Fibroblast of pulmonary artery (primary cell): ENCODE measurements around the gene ARPC2.
A peak's percentile ranks its signal among the peaks of the same experiment; 100 is the strongest.

ENCODE experiments used
- DNase-seq: peaks from one replicate; pipeline ENCODE4 v3.0.0-alpha.2; 2010; ENCODE audit warnings: low read depth
- H3K4me3 ChIP-seq: replicated peaks from 2 replicates; pipeline ENCODE4 v1.5.1; 2011; ENCODE audit warnings: low read depth, mild to moderate bottlenecking, control low read depth, low read length, moderate library complexity
- TF ChIP-seq, protein P1 (sequence below): IDR thresholded peaks from 2 replicates; pipeline ENCODE4 v1.5.1; 2011; ENCODE audit warnings: mild to moderate bottlenecking, control low read depth, low read length, inconsistent platforms; ENCODE audit errors: missing control alignments

Gene ARPC2

GRCh38 chr2:218192902-218193430 lies 24.0 kb upstream of the ARPC2 start:
- H3K4me3 ChIP-seq: no peak overlapping the region
- TF ChIP-seq, protein P1, sequence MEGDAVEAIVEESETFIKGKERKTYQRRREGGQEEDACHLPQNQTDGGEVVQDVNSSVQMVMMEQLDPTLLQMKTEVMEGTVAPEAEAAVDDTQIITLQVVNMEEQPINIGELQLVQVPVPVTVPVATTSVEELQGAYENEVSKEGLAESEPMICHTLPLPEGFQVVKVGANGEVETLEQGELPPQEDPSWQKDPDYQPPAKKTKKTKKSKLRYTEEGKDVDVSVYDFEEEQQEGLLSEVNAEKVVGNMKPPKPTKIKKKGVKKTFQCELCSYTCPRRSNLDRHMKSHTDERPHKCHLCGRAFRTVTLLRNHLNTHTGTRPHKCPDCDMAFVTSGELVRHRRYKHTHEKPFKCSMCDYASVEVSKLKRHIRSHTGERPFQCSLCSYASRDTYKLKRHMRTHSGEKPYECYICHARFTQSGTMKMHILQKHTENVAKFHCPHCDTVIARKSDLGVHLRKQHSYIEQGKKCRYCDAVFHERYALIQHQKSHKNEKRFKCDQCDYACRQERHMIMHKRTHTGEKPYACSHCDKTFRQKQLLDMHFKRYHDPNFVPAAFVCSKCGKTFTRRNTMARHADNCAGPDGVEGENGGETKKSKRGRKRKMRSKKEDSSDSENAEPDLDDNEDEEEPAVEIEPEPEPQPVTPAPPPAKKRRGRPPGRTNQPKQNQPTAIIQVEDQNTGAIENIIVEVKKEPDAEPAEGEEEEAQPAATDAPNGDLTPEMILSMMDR: no peak
- no peak for DNase-seq

DNA sequence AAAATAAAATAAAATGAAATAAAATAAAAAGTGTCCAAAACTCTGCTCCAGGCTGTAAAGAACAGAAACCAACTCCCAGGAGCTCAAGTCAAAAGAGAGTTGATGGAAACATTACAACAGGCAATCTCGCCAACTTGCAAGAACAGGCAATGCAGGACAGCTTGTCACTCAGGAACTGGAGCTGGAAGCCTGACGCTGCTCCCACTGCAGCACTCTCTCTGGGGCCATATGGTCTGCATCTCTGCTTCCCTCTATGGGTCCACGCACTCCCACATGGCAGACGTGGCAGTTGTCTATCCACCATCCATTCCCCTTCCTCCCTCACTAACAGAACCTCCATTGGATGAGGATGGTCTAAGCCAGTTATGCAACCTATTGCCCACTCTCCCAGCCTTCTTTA lies 23.3 kb upstream of the ARPC2 start:
- TF ChIP-seq, protein P1: no peak
- DNase-seq: no peak
- H3K4me3 ChIP-seq: no peak overlapping the region

DNA sequence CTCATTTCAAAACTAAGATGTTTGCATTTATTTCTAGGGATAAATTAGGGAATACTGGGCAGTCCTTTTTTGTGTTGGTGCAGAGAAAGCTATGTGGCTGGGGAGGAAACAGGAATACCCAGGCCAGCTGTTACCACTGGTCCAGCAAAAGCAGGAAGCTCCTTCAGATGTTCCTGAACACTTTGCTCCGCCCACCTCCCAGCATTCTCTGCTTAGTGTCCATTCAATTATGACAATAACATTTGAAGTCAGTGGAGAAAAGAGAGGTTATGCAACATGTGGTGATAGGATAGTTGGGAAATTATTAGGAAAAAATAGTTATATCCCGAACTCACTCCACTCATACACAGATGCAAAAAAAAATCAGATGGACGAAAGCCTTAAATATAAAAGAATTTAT lies 22.1 kb upstream of the ARPC2 start:
- peak; percentile 56 for DNase-seq
- TF ChIP-seq, protein P1: no peak
- H3K4me3 ChIP-seq: no peak overlapping the region

- no peak overlapping the region for H3K4me3 ChIP-seq
- no peak for DNase-seq
- TF ChIP-seq, protein P1: no peak
These were observed 20.0 kb upstream of the ARPC2 start for GRCh38 chr2:218196974-218197373.

DNA sequence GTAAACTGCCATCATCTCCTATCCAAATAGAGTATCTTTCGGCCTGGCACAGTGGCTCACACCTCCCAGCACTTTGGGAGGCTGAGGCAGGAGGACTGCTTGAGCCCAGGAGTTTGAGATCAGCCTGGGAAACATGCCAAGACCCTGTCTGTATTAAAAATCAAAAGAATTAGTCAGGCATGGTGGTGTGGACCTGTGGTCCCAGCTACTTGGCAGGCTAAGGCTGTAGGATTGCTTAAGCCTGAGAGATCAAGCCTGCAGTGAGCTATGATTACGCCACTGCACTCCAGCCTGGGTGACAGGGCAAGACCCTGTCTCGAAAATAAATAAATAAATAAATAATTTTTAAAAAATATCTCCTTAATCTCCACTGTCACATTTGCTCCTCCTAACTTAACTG lies 14.7 kb upstream of the ARPC2 start:
- DNase-seq: peak; percentile 52
- H3K4me3 ChIP-seq: no peak overlapping the region
- TF ChIP-seq, protein P1: no peak

DNA sequence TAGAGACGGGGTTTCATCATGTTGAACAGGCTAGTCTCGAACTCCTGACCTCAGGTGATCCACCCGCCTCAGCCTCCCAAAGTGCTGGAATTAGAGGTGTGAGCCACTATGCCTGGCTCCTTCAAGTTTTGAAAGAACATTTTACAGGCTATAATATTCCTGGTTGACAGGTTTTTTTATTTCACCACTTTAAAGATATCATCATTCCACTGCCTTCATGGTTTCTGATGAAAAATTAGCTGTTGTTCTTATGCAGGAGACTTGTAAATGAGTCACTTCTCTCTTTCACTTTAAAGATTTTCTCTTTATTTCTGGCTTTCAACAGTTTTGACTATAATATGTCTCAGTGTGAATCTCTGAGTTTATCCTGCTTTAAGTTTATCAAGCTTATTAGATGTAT lies 7.9 kb upstream of the ARPC2 start:
- no peak for DNase-seq
- TF ChIP-seq, protein P1: no peak
- no peak overlapping the region for H3K4me3 ChIP-seq

DNA sequence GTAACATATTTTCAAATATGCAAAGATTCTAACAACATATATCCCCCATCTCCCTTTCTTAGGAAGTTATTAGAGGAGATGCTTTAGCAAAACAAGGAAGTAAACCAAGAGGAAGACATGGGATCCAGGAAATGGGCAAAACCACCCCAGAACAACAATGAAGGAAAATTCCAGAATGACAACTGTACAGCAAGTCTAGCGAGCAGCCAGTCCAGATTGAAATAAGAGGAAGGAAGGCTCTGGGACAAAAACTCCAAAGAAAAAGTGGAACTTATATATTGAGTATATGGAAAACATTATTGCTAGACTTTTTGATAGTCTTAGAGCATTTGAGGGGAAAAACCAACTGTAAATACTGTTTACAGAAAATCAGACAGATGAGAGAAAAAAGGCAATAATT lies 2.9 kb upstream of the ARPC2 start:
- TF ChIP-seq, protein P1: no peak
- DNase-seq: no peak
- no peak overlapping the region for H3K4me3 ChIP-seq
